NB4 (cell line): Measurements from ENCODE around the gene SMIM10L2A.
"Not testable (repeated sequence)": the region's sequence is repeated elsewhere in the genome, so short reads cannot be mapped to it uniquely, and the experiment has no call there.

ENCODE experiments used
- MAX ChIP-seq: IDR thresholded peaks from 2 replicates; pipeline ENCODE4 v1.6.1; 2011; ENCODE audit warnings: low read depth, low read length
- POLR2A ChIP-seq: IDR thresholded peaks from 2 replicates; pipeline ENCODE4 v1.6.1; 2011; ENCODE audit warnings: mild to moderate bottlenecking; ENCODE audit not compliant: insufficient read length; ENCODE audit errors: extremely low read depth
- TF ChIP-seq, protein P1 (sequence below): IDR thresholded peaks from one replicate; pipeline ENCODE4 v1.5.1; 2012; ENCODE audit warnings: low read depth, low read length

GRCh38 chrX:135423173-135423864 lies 1.6 kb downstream of the SMIM10L2A start:
- TF ChIP-seq, protein P1, sequence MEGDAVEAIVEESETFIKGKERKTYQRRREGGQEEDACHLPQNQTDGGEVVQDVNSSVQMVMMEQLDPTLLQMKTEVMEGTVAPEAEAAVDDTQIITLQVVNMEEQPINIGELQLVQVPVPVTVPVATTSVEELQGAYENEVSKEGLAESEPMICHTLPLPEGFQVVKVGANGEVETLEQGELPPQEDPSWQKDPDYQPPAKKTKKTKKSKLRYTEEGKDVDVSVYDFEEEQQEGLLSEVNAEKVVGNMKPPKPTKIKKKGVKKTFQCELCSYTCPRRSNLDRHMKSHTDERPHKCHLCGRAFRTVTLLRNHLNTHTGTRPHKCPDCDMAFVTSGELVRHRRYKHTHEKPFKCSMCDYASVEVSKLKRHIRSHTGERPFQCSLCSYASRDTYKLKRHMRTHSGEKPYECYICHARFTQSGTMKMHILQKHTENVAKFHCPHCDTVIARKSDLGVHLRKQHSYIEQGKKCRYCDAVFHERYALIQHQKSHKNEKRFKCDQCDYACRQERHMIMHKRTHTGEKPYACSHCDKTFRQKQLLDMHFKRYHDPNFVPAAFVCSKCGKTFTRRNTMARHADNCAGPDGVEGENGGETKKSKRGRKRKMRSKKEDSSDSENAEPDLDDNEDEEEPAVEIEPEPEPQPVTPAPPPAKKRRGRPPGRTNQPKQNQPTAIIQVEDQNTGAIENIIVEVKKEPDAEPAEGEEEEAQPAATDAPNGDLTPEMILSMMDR = not testable (repeated sequence)
- not testable (repeated sequence) for TF ChIP-seq POLR2A, MAX
